GM21576 (cell line): ENCODE measurements around the gene ZBTB49.

ENCODE experiments used
- ATAC-seq: cut with Tn5 transposase; IDR thresholded peaks from one replicate; pipeline ENCODE4 v1.9.1; 2021; ENCODE audit warnings: mild to moderate bottlenecking, moderate library complexity; ENCODE audit not compliant: unreplicated experiment

The ZBTB49 gene

DNA sequence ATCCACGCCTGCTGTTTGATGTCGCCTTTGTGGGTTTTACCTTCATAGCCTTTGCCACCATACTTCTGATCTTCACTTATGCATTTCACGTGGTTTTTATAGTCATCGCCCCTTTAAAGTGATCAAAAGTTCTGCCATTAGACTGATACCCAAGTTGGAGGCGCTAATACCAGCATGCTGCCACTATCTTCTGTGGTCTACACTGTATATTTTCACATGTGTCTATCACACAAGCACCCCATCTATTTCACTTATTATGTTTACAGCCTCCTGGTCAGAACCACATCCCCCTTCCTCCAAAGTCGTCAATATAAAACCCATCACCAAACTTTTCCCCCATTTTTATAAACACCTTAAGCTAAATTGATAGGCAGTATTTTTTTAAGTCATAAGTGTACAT lies 8.3 kb upstream of the ZBTB49 start:
- no peak for ATAC-seq

GRCh38 chr4:4284827-4285618 lies 5.0 kb upstream of the ZBTB49 start:
- ATAC-seq: no peak

DNA sequence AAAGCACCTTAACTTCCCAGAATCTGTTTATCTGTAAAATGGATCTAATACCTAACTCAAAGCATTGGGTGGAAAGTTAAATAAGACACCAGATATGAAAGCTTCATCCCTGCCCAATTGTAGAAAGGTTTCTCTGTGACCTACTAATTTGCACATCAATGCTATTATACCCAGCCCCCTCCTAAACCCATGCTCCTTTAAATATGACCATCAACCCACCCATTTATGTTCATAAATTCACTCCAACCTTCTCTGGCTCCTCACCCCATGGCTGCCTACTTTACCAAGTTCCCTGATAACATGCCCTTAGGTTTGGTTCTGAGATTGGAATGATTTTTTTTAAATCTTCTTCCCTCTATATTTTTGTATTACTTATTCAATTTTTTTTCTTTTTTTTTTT lies 2.0 kb upstream of the ZBTB49 start:
- ATAC-seq: no peak

- ATAC-seq: no peak
These were observed 996 bp upstream of the ZBTB49 start for GRCh38 chr4:4289055-4289454.

GRCh38 chr4:4289597-4289940 lies 482 bp upstream of the ZBTB49 start:
- ATAC-seq: peak; percentile 7

GRCh38 chr4:4293279-4293678 lies 3.2 kb downstream of the ZBTB49 start:
- no peak for ATAC-seq

- ATAC-seq: no peak
These were observed 6.3 kb downstream of the ZBTB49 start for GRCh38 chr4:4296283-4296846.

- ATAC-seq: no peak
These were observed 9.0 kb downstream of the ZBTB49 start for GRCh38 chr4:4299006-4299405.

DNA sequence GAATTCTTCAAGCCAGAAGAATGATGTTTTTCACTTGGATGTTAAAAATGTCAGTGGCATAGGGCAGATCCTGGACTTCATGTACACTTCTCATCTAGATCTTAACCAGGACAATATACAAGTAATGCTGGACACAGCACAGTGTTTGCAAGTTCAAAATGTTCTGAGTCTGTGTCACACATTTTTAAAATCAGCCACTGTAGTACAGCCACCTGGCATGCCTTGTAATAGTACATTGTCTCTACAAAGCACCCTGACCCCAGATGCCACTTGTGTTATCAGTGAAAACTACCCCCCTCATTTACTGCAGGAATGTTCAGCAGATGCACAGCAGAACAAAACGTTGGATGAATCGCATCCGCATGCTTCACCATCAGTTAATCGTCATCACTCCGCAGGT lies 11.9 kb downstream of the ZBTB49 start:
- no peak for ATAC-seq

DNA sequence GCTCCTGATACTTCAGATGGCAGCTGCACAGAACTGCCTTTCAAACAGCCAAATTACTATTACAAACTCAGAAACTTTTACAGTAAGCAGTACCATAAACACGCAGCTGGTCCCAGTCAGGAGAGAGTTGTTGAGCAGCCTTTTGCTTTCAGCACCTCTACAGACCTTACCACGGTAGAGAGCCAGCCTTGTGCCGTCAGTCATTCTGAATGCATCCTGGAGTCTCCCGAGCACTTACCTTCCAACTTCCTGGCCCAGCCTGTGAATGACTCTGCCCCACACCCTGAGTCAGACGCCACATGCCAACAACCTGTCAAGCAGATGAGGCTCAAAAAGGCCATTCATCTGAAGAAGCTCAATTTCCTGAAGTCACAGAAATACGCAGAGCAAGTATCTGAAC lies 12.4 kb downstream of the ZBTB49 start:
- no peak for ATAC-seq

DNA sequence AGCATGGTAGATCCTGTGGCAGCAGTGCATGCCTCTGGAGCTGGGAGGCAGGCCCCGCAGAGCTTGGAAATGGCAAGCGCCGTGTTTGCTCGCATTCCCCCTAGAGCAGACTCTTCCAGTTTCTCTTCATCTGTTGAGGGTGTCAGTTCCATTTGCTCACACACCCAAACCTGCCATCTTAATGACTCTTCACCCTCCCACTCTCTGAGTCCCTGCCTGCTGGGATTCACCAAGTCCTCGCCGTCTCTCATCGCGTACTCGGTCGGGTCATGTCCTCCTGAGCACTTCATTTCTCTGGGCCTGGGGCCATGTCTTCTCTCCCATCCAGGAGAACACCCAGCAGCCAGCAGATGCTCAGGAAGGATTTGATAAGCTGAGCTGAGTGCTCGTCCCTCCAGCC lies 16.9 kb downstream of the ZBTB49 start:
- ATAC-seq: no peak

- no peak for ATAC-seq
These were observed 18.9 kb downstream of the ZBTB49 start for GRCh38 chr4:4308800-4309441.

DNA sequence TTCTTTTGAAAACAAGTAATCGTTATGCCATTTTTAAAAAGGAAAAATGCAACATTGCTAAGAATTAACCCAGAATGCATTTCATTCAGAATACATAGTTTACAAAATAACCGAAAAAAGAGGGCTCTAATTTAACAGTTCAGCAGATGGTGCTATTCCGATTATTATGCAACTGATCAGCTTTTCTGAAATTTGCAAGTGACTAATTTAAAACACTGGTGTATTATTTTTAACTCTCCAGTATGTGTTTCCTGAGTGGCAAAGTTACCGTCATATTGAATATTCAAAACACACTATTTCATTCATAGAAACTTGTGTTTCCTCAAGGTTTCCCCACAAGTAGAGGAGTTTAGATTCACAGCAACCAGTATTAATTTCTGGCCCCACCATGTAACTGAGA lies 21.1 kb downstream of the ZBTB49 start:
- no peak for ATAC-seq

GRCh38 chr4:4315461-4316149 lies 25.6 kb downstream of the ZBTB49 start:
- ATAC-seq: no peak

- no peak for ATAC-seq
These were observed 26.1 kb downstream of the ZBTB49 start for GRCh38 chr4:4316150-4316495.

GRCh38 chr4:4317496-4318232 lies 27.6 kb downstream of the ZBTB49 start:
- no peak for ATAC-seq

GRCh38 chr4:4320528-4320927 lies 30.5 kb downstream of the ZBTB49 start:
- no peak for ATAC-seq

GRCh38 chr4:4320951-4321714 lies 31.1 kb downstream of the ZBTB49 start:
- no peak for ATAC-seq

DNA sequence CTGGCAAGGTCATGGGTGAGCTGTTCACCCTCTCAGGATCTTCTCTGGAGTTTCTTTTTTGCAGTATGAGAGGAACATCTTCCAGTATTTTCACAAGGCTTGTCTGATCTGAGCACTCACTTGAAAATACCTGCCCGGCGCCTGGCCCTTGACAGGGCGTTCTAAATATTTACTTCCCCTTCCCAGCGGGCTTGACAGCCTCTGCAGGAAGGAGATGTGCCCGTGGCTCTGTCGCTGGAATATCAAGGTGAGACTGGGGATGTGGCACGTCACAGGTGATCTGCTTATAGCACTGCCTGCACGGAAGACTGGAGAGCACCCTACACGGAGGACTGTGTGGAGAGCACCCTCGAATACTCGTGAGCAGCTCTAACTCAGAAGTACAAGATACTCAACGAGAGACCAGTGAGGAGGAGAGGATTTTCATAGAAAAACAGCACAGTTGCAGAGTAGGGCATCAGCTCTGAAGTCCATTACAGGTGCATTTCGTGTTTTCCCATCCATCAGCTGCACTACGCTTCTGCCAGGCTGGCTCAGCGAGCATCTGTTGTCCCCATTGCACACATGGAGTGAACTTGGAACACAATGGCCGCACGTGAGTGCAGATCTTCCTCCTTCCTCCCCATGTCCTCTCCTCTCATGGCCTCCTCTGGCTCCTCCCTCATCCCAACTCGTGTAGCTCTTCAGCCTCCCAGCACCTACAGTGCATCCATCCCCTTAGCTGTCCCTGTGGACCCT lies 32.1 kb downstream of the ZBTB49 start:
- no peak for ATAC-seq
